ENCODE data around the gene MYL12B. TPM values are rescaled to one million over a fixed set of nuclear protein-coding genes. Genes with fewer than 3 reads are reported as not detected.

The MYL12B gene
- total and polyA plus RNA-seq, 12 donors: 259 to 810 (median 446) TPM

DNA sequence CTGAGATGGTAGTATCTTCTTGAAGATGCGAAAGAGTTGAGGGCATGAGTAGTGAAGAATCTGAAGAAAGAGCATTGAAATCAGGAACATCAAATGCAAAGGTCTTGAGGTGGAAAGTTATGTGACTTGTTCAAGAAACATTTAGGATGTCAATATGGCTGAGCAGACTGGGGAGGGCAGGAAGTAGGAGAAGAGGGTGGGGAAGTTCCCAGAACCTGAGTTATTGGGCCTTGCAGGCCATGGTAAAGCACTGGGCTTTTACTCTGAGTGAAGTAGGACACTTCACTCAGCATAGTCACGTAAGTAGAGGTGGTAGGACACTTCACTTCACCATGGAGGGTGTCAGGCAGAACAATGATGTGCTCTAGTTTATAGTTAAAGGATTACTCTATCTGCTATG, 26.1 kb upstream of the MYL12B start:
- H3K36me3 ChIP-seq (replicated peaks in 1 of 2): no peaks in the 10 kb centered on the region
- H3K4me3 ChIP-seq: no peak overlapping the region
- H3K9me3 ChIP-seq (replicated peaks in 1 of 3): no peaks in the 10 kb centered on the region
- 93 to 100% (median 97%) methylated on average over 2 of the region's 2 CpGs for WGBS, 4 donors
- H3K27me3 ChIP-seq: no peaks in the 10 kb centered on the region
- no peaks in the 10 kb centered on the region for H3K4me1 ChIP-seq (replicated peaks in 1 of 2)
- intact Hi-C loops (cut with DNase I): no loop called here
- no peak for TF ChIP-seq POLR2A (IDR thresholded peaks at IDR 0.05)
- TF ChIP-seq, protein P1, sequence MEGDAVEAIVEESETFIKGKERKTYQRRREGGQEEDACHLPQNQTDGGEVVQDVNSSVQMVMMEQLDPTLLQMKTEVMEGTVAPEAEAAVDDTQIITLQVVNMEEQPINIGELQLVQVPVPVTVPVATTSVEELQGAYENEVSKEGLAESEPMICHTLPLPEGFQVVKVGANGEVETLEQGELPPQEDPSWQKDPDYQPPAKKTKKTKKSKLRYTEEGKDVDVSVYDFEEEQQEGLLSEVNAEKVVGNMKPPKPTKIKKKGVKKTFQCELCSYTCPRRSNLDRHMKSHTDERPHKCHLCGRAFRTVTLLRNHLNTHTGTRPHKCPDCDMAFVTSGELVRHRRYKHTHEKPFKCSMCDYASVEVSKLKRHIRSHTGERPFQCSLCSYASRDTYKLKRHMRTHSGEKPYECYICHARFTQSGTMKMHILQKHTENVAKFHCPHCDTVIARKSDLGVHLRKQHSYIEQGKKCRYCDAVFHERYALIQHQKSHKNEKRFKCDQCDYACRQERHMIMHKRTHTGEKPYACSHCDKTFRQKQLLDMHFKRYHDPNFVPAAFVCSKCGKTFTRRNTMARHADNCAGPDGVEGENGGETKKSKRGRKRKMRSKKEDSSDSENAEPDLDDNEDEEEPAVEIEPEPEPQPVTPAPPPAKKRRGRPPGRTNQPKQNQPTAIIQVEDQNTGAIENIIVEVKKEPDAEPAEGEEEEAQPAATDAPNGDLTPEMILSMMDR (IDR thresholded peaks at IDR 0.05): no peak
- no peak for DNase-seq
- H3K27ac ChIP-seq: no peak overlapping the region

GRCh38 chr18:3236470-3236869, 25.5 kb upstream of the MYL12B start:
- Histone ChIP-seq H3K27ac (no peak overlapping the region), H3K36me3 (replicated peaks in 1 of 2) (no peaks in the 10 kb centered on the region), H3K4me3 (no peak overlapping the region), H3K27me3 (no peaks in the 10 kb centered on the region), H3K9me3 (replicated peaks in 1 of 3) (no peaks in the 10 kb centered on the region), H3K4me1 (replicated peaks in 1 of 2) (no peaks in the 10 kb centered on the region)
- WGBS, 4 donors: 82 to 85% (median 83%) methylated on average over 4 of the region's 4 CpGs
- intact Hi-C loops (cut with DNase I): no loop called here
- DNase-seq: no peak
- TF ChIP-seq, protein P1 (IDR thresholded peaks at IDR 0.05): no peak
- no peak for TF ChIP-seq POLR2A (IDR thresholded peaks at IDR 0.05)

DNA sequence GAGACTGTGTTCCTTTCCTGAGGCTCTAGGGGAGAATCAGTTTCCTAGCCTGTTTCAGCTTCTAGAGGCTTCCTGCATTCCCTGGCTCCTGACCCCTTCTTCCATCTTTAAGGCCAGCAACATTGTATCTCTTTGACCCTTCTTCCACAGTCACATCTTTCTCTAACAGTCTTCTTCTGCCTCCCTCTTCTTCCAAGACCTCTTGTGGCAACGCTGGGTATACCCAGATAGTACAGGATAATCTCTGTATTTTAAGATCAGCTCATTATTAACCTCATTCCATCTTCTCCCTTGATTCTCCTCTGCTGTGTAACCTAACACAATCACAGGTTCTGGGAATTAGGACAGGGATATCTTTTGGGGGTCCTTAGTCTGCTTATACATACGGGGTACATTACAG, 23.2 kb upstream of the MYL12B start:
- H3K9me3 ChIP-seq (replicated peaks in 1 of 3): no peaks in the 10 kb centered on the region
- H3K4me1 ChIP-seq (replicated peaks in 1 of 2): no peaks in the 10 kb centered on the region
- H3K27ac ChIP-seq: no peak overlapping the region
- H3K27me3 ChIP-seq: no peaks in the 10 kb centered on the region
- no peak for DNase-seq
- no peak for TF ChIP-seq POLR2A (IDR thresholded peaks at IDR 0.05)
- TF ChIP-seq, protein P1 (IDR thresholded peaks at IDR 0.05): no peak
- no peak overlapping the region for H3K4me3 ChIP-seq
- H3K36me3 ChIP-seq (replicated peaks in 1 of 2): no peaks in the 10 kb centered on the region
- 91 to 96% (median 95%) methylated on average over 2 of the region's 2 CpGs for WGBS, 4 donors
- intact Hi-C loops (cut with DNase I): no loop called here

- TF ChIP-seq, protein P1 (IDR thresholded peaks at IDR 0.05): no peak
- TF ChIP-seq POLR2A (IDR thresholded peaks at IDR 0.05): no peak
- Histone ChIP-seq H3K27me3 (no peaks in the 10 kb centered on the region), H3K4me1 (replicated peaks in 1 of 2) (peaks cover 10 to 29% of the 10 kb centered on the region in 2 donors), H3K4me3 (peak overlapping the region in 1 of 4 donors; percentile 66), H3K27ac (peak overlapping the region in 1 of 5 donors; percentile 97), H3K9me3 (replicated peaks in 1 of 3) (no peaks in the 10 kb centered on the region), H3K36me3 (replicated peaks in 1 of 2) (no peaks in the 10 kb centered on the region)
- no peak for DNase-seq
- 62 to 71% (median 68%) methylated on average over 1 of the region's 1 CpG for WGBS, 4 donors
- intact Hi-C loops (cut with DNase I): loop anchor here (5.0 to 10.0 kb wide), 2 partner anchors 310 to 313 kb away; no protein-coding TSS in a partner anchor
Observed at GRCh38 chr18:3245185-3245564, 16.8 kb upstream of the MYL12B start.

Measured in adrenal gland (tissue), 12 donors.